ENCODE results near the gene TMEM143. TPM values are rescaled to one million over a fixed set of nuclear protein-coding genes. Genes with fewer than 3 reads are reported as not detected.

TMEM143 gene
- total and polyA plus RNA-seq, 2 donors (not counting 3 experiments of a cell fraction or from before 2014, with no cell fraction given), result 5.4 to 7.3 TPM

GRCh38 chr19:48283908-48284307 is 79.8 kb downstream of the TMEM143 start:
- POLR2A ChIA-PET, result no interaction called here

More at GRCh38 chr19:48283908-48284307, 79.8 kb downstream of the TMEM143 start:
- Histone ChIP-seq H3K9ac (replicated peaks; ENCODE audit: extremely low read depth, insufficient read depth, low read length) (no peak overlapping the region), H3K27ac (ENCODE audit: insufficient read depth, low read depth, low read length) (no peak overlapping the region), H3K4me2 (ENCODE audit: insufficient read depth, low read length) (no peak overlapping the region), H3K4me3 (replicated peaks in 1 of 3; ENCODE audit: insufficient read depth in 1 of 3, low read depth in 1 of 3, low read length in 3 of 3) (no peak overlapping the region), H4K20me1 (replicated peaks; ENCODE audit: control insufficient read depth, extremely low read depth, insufficient read depth, low read length) (no peaks in the 10 kb centered on the region), H2AFZ (ENCODE audit: low read depth, low read length) (no peak overlapping the region), H3K9me3 (replicated peaks; ENCODE audit: control insufficient read depth, insufficient read depth, low read length) (no peaks in the 10 kb centered on the region), H3K9me1 (replicated peaks; ENCODE audit: control insufficient read depth, extremely low read depth, insufficient read depth, low read length) (no peaks in the 10 kb centered on the region), H3K79me2 (ENCODE audit: control insufficient read depth, insufficient read depth, low read length) (no peaks in the 10 kb centered on the region), H3K36me3 (ENCODE audit: control insufficient read depth in 2 of 2, extremely low read depth in 1 of 2, insufficient read depth in 2 of 2, low read length in 2 of 2) (no peaks in the 10 kb centered on the region), H3K27me3 (ENCODE audit: control insufficient read depth in 2 of 2, insufficient read depth in 2 of 2, low read length in 2 of 2) (no peaks in the 10 kb centered on the region), H3K4me1 (ENCODE audit: control insufficient read depth, extremely low read depth, insufficient read depth, low read length) (no peaks in the 10 kb centered on the region)
- dilution Hi-C loops (cut with MboI; ENCODE audit: extremely low pct_ligation_motif_present, low sequenced_read_pairs) (no loop called here), intact Hi-C loops (cut with micrococcal nuclease) (no loop called here)
- FAIRE-seq, result no peak
- BruUV-seq (replicated peaks), result no TSS peak
- no peak for TF ChIP-seq EZH2 (IDR thresholded peaks at IDR 0.05; ENCODE audit: borderline replicate concordance, low read depth, low read length, severe bottlenecking)
- no peak for TF ChIP-seq JUN (IDR thresholded peaks at IDR 0.05; ENCODE audit: borderline replicate concordance, insufficient read depth, insufficient read length, low read depth)
- no peak for TF ChIP-seq POLR2A (IDR thresholded peaks at IDR 0.05; ENCODE audit: low read depth, low read length)
- no peak for TF ChIP-seq MYC (IDR thresholded peaks at IDR 0.05; ENCODE audit: low read depth, low read length)
- no peak for TF ChIP-seq POLR2AphosphoS5 (IDR thresholded peaks at IDR 0.05; ENCODE audit: insufficient read depth, low read depth, low read length)
- no peak for TF ChIP-seq GATA2 (IDR thresholded peaks at IDR 0.05; ENCODE audit: insufficient read depth, insufficient read length, low read depth, low read length)
- TF ChIP-seq CTCF (IDR thresholded peaks at IDR 0.05; ENCODE audit: extremely low read depth in 1 of 2, insufficient read depth in 1 of 2, low read depth in 1 of 2, low read length in 2 of 2), result no peak
- no peak for TF ChIP-seq FOS (IDR thresholded peaks at IDR 0.05; ENCODE audit: borderline replicate concordance, insufficient read depth, low read length)
- TF ChIP-seq MAX (IDR thresholded peaks at IDR 0.05; ENCODE audit: insufficient read depth, insufficient read length), result no peak
- CTCF ChIA-PET, result interaction anchor here (0.8 kb wide), 1 partner anchor 18 kb away, joined by 3 read pairs; no protein-coding TSS in a partner anchor
- DNase-seq (ENCODE audit: low read depth, low spot score), result no peak

Other genes starting within 250 kb of the TMEM143 start
- gene LIG1, start 193.6 kb downstream of the TMEM143 start, total RNA-seq, result 94.7 and 100 TPM in 2 replicates
- 64.0 and 68.2 TPM in 2 replicates for gene LIG1, start 193.6 kb downstream of the TMEM143 start, polyA plus RNA-seq
- 7.4 and 8.6 TPM in 2 replicates for gene ZSWIM9, start 193.3 kb downstream of the TMEM143 start, total RNA-seq
- gene ZSWIM9, start 193.3 kb downstream of the TMEM143 start, polyA plus RNA-seq, result 1.0 and 1.2 TPM in 2 replicates
- gene CARD8, start 108.0 kb downstream of the TMEM143 start, total RNA-seq, result 123 and 156 TPM in 2 replicates
- gene CARD8, start 108.0 kb downstream of the TMEM143 start, polyA plus RNA-seq, result 57.3 and 64.6 TPM in 2 replicates
- 0.39 and 1.5 TPM in 2 replicates for gene ZNF114, start 93.9 kb downstream of the TMEM143 start, total RNA-seq
- 0.12 and 0.38 TPM in 2 replicates for gene ZNF114, start 93.9 kb downstream of the TMEM143 start, polyA plus RNA-seq
- 107 and 127 TPM in 2 replicates for gene EMP3, start 38.4 kb downstream of the TMEM143 start, total RNA-seq
- 406 and 565 TPM in 2 replicates for gene EMP3, start 38.4 kb downstream of the TMEM143 start, polyA plus RNA-seq
- gene SYNGR4, start 427 bp upstream of the TMEM143 start, total RNA-seq, result not detected in 2 replicates
- not detected in 2 replicates for gene SYNGR4, start 427 bp upstream of the TMEM143 start, polyA plus RNA-seq
- 199 and 200 TPM in 2 replicates for gene KDELR1, start 27.6 kb upstream of the TMEM143 start, total RNA-seq
- 224 and 233 TPM in 2 replicates for gene KDELR1, start 27.6 kb upstream of the TMEM143 start, polyA plus RNA-seq
- 1.8 and 2.1 TPM in 2 replicates for gene GRIN2D, start 29.7 kb upstream of the TMEM143 start, total RNA-seq
- 0.38 and 0.59 TPM in 2 replicates for gene GRIN2D, start 29.7 kb upstream of the TMEM143 start, polyA plus RNA-seq
- gene GRWD1, start 82.0 kb upstream of the TMEM143 start, total RNA-seq, result 52.7 and 52.8 TPM in 2 replicates
- 26.3 and 26.8 TPM in 2 replicates for gene GRWD1, start 82.0 kb upstream of the TMEM143 start, polyA plus RNA-seq
- gene KCNJ14, start 91.6 kb upstream of the TMEM143 start, total RNA-seq, result 0.92 and 1.4 TPM in 2 replicates
- gene KCNJ14, start 91.6 kb upstream of the TMEM143 start, polyA plus RNA-seq, result 0.26 and 0.32 TPM in 2 replicates
- gene CYTH2, start 105.4 kb upstream of the TMEM143 start, total RNA-seq, result 119 and 125 TPM in 2 replicates
- 98.4 and 98.6 TPM in 2 replicates for gene CYTH2, start 105.4 kb upstream of the TMEM143 start, polyA plus RNA-seq
- gene LMTK3, start 147.9 kb upstream of the TMEM143 start, total RNA-seq, result 0.11 TPM in 1 of 2 replicates, not detected in the other
- 0.05 and 0.14 TPM in 2 replicates for gene LMTK3, start 147.9 kb upstream of the TMEM143 start, polyA plus RNA-seq
- not detected in 2 replicates for gene SULT2B1, start 188.2 kb upstream of the TMEM143 start, total RNA-seq
- not detected in 2 replicates for gene SULT2B1, start 188.2 kb upstream of the TMEM143 start, polyA plus RNA-seq
- not detected in 2 replicates for gene SPACA4, start 242.8 kb upstream of the TMEM143 start, total RNA-seq
- gene SPACA4, start 242.8 kb upstream of the TMEM143 start, polyA plus RNA-seq, result not detected in 2 replicates